ENCODE data around the gene DLX6. TPM values are rescaled to one million over a fixed set of nuclear protein-coding genes. Genes with fewer than 3 reads are reported as not detected.

The DLX6 gene
- total and polyA plus RNA-seq, 2 of the 8 experiments (the other 6 are each of a cell fraction or from before 2014, with no cell fraction given) = not detected

DNA sequence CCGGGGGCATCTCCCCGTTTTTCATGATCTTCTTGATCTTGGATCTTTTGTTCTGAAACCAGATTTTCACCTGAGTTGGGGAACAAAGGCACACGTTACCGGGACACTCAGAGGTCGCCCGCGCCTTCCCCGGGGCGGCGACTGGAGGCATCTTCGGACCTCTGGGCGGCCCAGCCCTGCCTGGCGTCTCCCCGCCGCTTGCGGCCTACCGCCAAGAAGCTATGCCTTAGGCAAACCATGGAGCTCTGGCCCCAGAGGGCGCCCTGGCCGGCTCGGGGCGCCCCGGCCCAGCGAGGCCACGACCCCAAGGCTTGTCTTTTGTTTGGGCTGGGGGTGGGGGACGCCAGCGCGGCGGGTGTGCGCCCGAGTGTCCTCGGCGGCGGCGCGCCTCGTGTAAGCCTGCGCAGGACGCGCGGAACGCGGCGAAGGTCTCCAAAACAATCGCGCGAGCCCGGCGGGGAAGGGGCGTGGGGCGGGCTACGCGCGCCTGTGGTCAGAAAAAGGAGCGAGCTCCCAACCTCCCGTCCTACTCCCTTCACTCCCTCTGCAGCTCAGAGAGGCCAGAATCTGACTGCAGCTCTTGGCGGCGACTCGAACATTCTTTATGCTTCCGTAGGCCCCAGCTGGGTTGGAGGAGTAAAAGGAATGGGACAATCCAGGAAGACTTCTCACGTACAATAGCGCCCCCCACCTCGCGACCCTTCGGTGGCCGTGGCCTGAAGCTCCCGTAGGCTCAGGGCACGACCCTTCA is 15.8 kb downstream of the DLX6 start (continued):
- TF ChIP-seq SIN3A (conservative IDR thresholded peaks at IDR 0.05 in 1 of 2, IDR thresholded peaks at IDR 0.05 in 1 of 2; ENCODE audit: low read depth in 1 of 2, low read length in 2 of 2) = no peak
- TF ChIP-seq SP4 (IDR thresholded peaks at IDR 0.05; ENCODE audit: low read length) = no peak
- no peak for TF ChIP-seq TBP (IDR thresholded peaks at IDR 0.05; ENCODE audit: low read depth, low read length)
- TF ChIP-seq CHD1 (IDR thresholded peaks at IDR 0.05; ENCODE audit: low read depth, low read length) = no peak
- no peak for TF ChIP-seq SP2 (IDR thresholded peaks at IDR 0.05; ENCODE audit: low read length)
- TF ChIP-seq HDAC2 (IDR thresholded peaks at IDR 0.05; ENCODE audit: borderline replicate concordance in 1 of 2, low read depth in 2 of 2, low read length in 2 of 2) = no peak
- no peak for TF ChIP-seq RXRA (IDR thresholded peaks at IDR 0.05; ENCODE audit: insufficient read depth, low read depth, low read length)
- no peak for TF ChIP-seq MAFK (IDR thresholded peaks at IDR 0.05; ENCODE audit: low read depth, low read length)
- TF ChIP-seq CTBP2 (IDR thresholded peaks at IDR 0.05; ENCODE audit: borderline replicate concordance, insufficient read depth, insufficient read length, low read length) = peak; percentile 62
- TF ChIP-seq CEBPB (IDR thresholded peaks at IDR 0.05; ENCODE audit: low read depth, low read length) = no peak
- TF ChIP-seq POLR2A (IDR thresholded peaks at IDR 0.05; ENCODE audit: control extremely low read depth in 1 of 2, low read depth in 2 of 2, low read length in 2 of 2) = no peak
- TF ChIP-seq JUND (IDR thresholded peaks at IDR 0.05; ENCODE audit: low read length) = no peak
- TF ChIP-seq BCL11A (IDR thresholded peaks at IDR 0.05; ENCODE audit: low read depth in 2 of 2, low read length in 2 of 2) = no peak
- no peak for TF ChIP-seq SRF (IDR thresholded peaks at IDR 0.05; ENCODE audit: low read depth, low read length)
- TF ChIP-seq POU5F1 (IDR thresholded peaks at IDR 0.05; ENCODE audit: low read depth, low read length) = no peak
- TF ChIP-seq MAX (IDR thresholded peaks at IDR 0.05) = peak; percentile 68
- no peak for TF ChIP-seq EP300 (IDR thresholded peaks at IDR 0.05; ENCODE audit: borderline replicate concordance in 1 of 2, low read depth in 2 of 2, low read length in 2 of 2)
- no peak for TF ChIP-seq YY1 (IDR thresholded peaks at IDR 0.05; ENCODE audit: low read depth, low read length)
- TF ChIP-seq RNF2 (IDR thresholded peaks at IDR 0.05; ENCODE audit: borderline replicate concordance, low read depth, low read length, missing control alignments, poor library complexity, severe bottlenecking) = peak; percentile 81
- TF ChIP-seq CBX5 (IDR thresholded peaks at IDR 0.05; ENCODE audit: low read depth, low read length) = no peak
- TF ChIP-seq EGR1 (IDR thresholded peaks at IDR 0.05; ENCODE audit: borderline replicate concordance, low read depth, low read length) = no peak
- TF ChIP-seq CTCF (IDR thresholded peaks at IDR 0.05; ENCODE audit: control extremely low read depth in 1 of 3, insufficient read depth in 1 of 3, low read depth in 1 of 3, low read length in 3 of 3) = peak in 2 of 3 experiments; percentile 3 to 9; a peak in 2 of 4 replicates
